HEK293 (cell line): Measurements from ENCODE around the gene TMEM151B.

Experiments used
- FEZF1 ChIP-seq: fragments of 450-650 bp; formaldehyde crosslinking; IDR thresholded peaks from 2 replicates; pipeline ENCODE4 v1.5.1; 2016; ENCODE audit warnings: missing biosample characterization, missing genetic modification characterization
- KLF8 ChIP-seq: fragments of 450-650 bp; formaldehyde crosslinking; IDR thresholded peaks from 2 replicates; pipeline ENCODE4 v1.5.1; 2016; ENCODE audit warnings: missing biosample characterization, missing genetic modification characterization
- MEIS1 ChIP-seq: sonication (generic); formaldehyde crosslinking; IDR thresholded peaks from 2 replicates; pipeline ENCODE4 v1.8.1; 2022; ENCODE audit warnings: missing genetic modification reagents, mild to moderate bottlenecking, borderline replicate concordance
- SP2 ChIP-seq: fragments of 450-650 bp; formaldehyde crosslinking; IDR thresholded peaks from 2 replicates; pipeline ENCODE4 v1.5.1; 2016; ENCODE audit warnings: missing biosample characterization, missing genetic modification characterization
- ZBTB8A ChIP-seq: fragments of 450-650 bp; formaldehyde crosslinking; IDR thresholded peaks from 2 replicates; pipeline ENCODE4 v1.5.1; 2016; ENCODE audit warnings: missing biosample characterization, missing genetic modification characterization
- ZNF10 ChIP-seq: fragments of 450-650 bp; formaldehyde crosslinking; IDR thresholded peaks from 2 replicates; pipeline ENCODE4 v1.5.1; 2017; ENCODE audit warnings: missing biosample characterization, missing genetic modification characterization
- ZNF211 ChIP-seq: fragments of 450-650 bp; formaldehyde crosslinking; IDR thresholded peaks from 2 replicates; pipeline ENCODE4 v1.5.1; 2016; ENCODE audit warnings: low read depth, missing biosample characterization, missing genetic modification characterization
- ZNF23 ChIP-seq: fragments of 450-650 bp; formaldehyde crosslinking; IDR thresholded peaks from 2 replicates; pipeline ENCODE4 v1.5.1; 2016; ENCODE audit warnings: missing biosample characterization, missing genetic modification characterization, borderline replicate concordance
- ZNF341 ChIP-seq: fragments of 450-650 bp; formaldehyde crosslinking; IDR thresholded peaks from 2 replicates; pipeline ENCODE4; 2016; ENCODE audit warnings: low read depth, missing biosample characterization, missing genetic modification characterization
- ZNF571 ChIP-seq: fragments of 450-650 bp; formaldehyde crosslinking; IDR thresholded peaks from 2 replicates; pipeline ENCODE4 v1.5.0; 2017; ENCODE audit warnings: missing biosample characterization, missing genetic modification characterization
- ZNF600 ChIP-seq: fragments of 450-650 bp; formaldehyde crosslinking; IDR thresholded peaks from 2 replicates; pipeline ENCODE4 v1.5.1; 2016; ENCODE audit warnings: missing biosample characterization, missing genetic modification characterization
- ZNF629 ChIP-seq: fragments of 450-650 bp; formaldehyde crosslinking; IDR thresholded peaks from 2 replicates; pipeline ENCODE4 v1.5.1; 2017; ENCODE audit warnings: missing biosample characterization, missing genetic modification characterization
- ZNF658 ChIP-seq: fragments of 450-650 bp; formaldehyde crosslinking; IDR thresholded peaks from 2 replicates; pipeline ENCODE4; 2016; ENCODE audit warnings: missing biosample characterization, missing genetic modification characterization
- TF ChIP-seq, protein P1 (sequence below): fragments of 450-650 bp; formaldehyde crosslinking; IDR thresholded peaks from 2 replicates; pipeline ENCODE4 v1.5.1; 2016; ENCODE audit warnings: missing biosample characterization, missing genetic modification characterization
- TF ChIP-seq, protein P2 (sequence below): fragments of 450-650 bp; formaldehyde crosslinking; IDR thresholded peaks from 2 replicates; pipeline ENCODE4 v1.5.1; 2016; ENCODE audit warnings: missing biosample characterization, missing genetic modification characterization
- TF ChIP-seq, protein P3 (sequence below): fragments of 450-650 bp; formaldehyde crosslinking; IDR thresholded peaks from 2 replicates; pipeline ENCODE4 v1.5.1; 2016; ENCODE audit warnings: missing biosample characterization, missing genetic modification characterization
- TF ChIP-seq, protein P4 (sequence below): fragments of 450-650 bp; formaldehyde crosslinking; IDR thresholded peaks from 2 replicates; pipeline ENCODE4 v1.5.1; 2016; ENCODE audit warnings: missing biosample characterization, missing genetic modification characterization
- TF ChIP-seq, protein P5 (sequence below): fragments of 450-650 bp; formaldehyde crosslinking; IDR thresholded peaks from 2 replicates; pipeline ENCODE4 v1.5.1; 2016; ENCODE audit warnings: missing biosample characterization, missing genetic modification characterization, borderline replicate concordance
- TF ChIP-seq, protein P6 (sequence below): fragments of 450-650 bp; formaldehyde crosslinking; IDR thresholded peaks from 2 replicates; pipeline ENCODE4 v1.5.1; 2017; ENCODE audit warnings: missing biosample characterization, mild to moderate bottlenecking, missing genetic modification characterization, moderate library complexity

Gene TMEM151B

DNA sequence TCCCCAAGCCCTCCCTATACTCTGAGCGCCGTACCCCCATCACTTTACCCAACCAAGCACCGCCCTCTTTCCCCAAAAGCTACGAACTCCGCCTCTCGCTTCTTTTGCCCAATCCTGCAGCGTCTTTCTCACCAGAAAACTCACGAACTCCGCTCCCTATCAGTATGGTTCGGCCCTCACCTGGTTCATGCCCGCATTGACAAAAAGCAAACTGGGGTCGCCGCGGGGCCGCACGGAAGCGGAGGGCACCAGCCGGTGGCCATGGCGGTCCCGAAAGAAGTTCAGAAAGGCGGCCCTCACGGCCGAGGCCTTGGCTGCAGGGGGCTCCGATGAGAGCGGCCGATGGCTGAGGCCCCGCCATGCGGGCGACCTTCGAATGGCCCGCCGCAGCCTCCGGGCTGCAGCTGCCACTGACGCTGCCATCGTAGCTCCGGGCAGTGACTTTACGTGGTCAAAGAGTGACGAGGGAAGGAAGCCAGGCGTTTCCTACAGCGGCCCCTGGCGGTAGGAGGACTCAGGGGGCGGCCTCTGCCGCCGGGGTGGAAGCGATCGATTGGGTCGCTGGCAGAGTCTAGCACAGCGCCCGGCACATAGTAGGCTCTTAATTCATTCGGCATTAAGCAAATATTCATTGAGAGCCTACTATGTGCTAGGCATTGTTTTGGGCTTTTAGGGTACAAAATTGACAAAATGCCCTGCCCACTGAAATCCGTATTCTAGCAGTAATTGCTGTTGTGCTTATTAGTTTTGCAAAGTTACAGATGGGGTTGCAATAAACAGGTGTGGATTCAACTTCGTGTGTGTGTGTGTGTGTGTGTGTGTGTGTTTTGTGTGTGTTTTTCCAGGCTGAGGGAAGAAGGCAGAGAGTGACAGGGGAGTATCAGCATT, 42.9 kb downstream of the TMEM151B start, which contains the start of gene AARS2 (continued):
- TF ChIP-seq, protein P1, sequence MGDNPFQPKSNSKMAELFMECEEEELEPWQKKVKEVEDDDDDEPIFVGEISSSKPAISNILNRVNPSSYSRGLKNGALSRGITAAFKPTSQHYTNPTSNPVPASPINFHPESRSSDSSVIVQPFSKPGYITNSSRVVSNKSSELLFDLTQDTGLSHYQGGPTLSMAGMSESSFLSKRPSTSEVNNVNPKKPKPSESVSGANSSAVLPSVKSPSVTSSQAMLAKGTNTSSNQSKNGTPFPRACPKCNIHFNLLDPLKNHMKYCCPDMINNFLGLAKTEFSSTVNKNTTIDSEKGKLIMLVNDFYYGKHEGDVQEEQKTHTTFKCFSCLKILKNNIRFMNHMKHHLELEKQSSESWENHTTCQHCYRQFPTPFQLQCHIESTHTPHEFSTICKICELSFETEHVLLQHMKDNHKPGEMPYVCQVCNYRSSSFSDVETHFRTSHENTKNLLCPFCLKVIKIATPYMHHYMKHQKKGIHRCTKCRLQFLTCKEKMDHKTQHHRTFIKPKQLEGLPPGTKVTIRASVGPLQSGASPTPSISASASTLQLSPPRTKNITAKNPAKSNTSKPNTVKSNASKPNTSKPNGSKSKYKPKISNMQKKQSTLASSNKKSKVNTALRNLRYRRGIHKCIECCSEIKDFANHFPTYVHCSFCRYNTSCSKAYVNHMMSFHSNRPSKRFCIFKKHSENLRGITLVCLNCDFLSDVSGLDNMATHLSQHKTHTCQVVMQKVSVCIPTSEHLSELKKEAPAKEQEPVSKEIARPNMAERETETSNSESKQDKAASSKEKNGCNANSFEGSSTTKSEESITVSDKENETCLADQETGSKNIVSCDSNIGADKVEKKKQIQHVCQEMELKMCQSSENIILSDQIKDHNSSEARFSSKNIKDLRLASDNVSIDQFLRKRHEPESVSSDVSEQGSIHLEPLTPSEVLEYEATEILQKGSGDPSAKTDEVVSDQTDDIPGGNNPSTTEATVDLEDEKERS (tag by site-specific recombination): no peak
- no peak for TF ChIP-seq ZNF211
- TF ChIP-seq ZNF23 (tag by site-specific recombination): no peak; the same call in 1 of the 2 replicates
- TF ChIP-seq, protein P2, sequence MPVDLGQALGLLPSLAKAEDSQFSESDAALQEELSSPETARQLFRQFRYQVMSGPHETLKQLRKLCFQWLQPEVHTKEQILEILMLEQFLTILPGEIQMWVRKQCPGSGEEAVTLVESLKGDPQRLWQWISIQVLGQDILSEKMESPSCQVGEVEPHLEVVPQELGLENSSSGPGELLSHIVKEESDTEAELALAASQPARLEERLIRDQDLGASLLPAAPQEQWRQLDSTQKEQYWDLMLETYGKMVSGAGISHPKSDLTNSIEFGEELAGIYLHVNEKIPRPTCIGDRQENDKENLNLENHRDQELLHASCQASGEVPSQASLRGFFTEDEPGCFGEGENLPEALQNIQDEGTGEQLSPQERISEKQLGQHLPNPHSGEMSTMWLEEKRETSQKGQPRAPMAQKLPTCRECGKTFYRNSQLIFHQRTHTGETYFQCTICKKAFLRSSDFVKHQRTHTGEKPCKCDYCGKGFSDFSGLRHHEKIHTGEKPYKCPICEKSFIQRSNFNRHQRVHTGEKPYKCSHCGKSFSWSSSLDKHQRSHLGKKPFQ (tag by site-specific recombination): no peak
- peak; percentile 85 for TF ChIP-seq KLF8 (tag by site-specific recombination)
- TF ChIP-seq ZNF341 (tag by site-specific recombination): peak; percentile 28; the same call in 1 of the 2 replicates
- TF ChIP-seq FEZF1 (tag by site-specific recombination): 0 out of 2 replicates have a peak, but pooled peaks have one; percentile 35
- TF ChIP-seq ZNF629: peak; percentile 90
- TF ChIP-seq ZNF571: no peak
- peak; percentile 55; the same call in 1 of the 2 replicates for TF ChIP-seq ZBTB8A
- TF ChIP-seq, protein P3, sequence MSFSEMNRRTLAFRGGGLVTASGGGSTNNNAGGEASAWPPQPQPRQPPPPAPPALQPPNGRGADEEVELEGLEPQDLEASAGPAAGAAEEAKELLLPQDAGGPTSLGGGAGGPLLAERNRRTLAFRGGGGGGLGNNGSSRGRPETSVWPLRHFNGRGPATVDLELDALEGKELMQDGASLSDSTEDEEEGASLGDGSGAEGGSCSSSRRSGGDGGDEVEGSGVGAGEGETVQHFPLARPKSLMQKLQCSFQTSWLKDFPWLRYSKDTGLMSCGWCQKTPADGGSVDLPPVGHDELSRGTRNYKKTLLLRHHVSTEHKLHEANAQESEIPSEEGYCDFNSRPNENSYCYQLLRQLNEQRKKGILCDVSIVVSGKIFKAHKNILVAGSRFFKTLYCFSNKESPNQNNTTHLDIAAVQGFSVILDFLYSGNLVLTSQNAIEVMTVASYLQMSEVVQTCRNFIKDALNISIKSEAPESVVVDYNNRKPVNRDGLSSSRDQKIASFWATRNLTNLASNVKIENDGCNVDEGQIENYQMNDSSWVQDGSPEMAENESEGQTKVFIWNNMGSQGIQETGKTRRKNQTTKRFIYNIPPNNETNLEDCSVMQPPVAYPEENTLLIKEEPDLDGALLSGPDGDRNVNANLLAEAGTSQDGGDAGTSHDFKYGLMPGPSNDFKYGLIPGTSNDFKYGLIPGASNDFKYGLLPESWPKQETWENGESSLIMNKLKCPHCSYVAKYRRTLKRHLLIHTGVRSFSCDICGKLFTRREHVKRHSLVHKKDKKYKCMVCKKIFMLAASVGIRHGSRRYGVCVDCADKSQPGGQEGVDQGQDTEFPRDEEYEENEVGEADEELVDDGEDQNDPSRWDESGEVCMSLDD: 0 out of 2 replicates have a peak, but pooled peaks have one; percentile 9
- no peak for TF ChIP-seq MEIS1 (CRISPR knock-in tag)
- TF ChIP-seq ZNF658 (tag by site-specific recombination): no peak
- peak; percentile 47 for TF ChIP-seq SP2 (tag by site-specific recombination)
- TF ChIP-seq ZNF10: peak; percentile 73; the same call in 1 of the 2 replicates
- TF ChIP-seq ZNF600 (tag by site-specific recombination): peak; percentile 81
- TF ChIP-seq, protein P4, sequence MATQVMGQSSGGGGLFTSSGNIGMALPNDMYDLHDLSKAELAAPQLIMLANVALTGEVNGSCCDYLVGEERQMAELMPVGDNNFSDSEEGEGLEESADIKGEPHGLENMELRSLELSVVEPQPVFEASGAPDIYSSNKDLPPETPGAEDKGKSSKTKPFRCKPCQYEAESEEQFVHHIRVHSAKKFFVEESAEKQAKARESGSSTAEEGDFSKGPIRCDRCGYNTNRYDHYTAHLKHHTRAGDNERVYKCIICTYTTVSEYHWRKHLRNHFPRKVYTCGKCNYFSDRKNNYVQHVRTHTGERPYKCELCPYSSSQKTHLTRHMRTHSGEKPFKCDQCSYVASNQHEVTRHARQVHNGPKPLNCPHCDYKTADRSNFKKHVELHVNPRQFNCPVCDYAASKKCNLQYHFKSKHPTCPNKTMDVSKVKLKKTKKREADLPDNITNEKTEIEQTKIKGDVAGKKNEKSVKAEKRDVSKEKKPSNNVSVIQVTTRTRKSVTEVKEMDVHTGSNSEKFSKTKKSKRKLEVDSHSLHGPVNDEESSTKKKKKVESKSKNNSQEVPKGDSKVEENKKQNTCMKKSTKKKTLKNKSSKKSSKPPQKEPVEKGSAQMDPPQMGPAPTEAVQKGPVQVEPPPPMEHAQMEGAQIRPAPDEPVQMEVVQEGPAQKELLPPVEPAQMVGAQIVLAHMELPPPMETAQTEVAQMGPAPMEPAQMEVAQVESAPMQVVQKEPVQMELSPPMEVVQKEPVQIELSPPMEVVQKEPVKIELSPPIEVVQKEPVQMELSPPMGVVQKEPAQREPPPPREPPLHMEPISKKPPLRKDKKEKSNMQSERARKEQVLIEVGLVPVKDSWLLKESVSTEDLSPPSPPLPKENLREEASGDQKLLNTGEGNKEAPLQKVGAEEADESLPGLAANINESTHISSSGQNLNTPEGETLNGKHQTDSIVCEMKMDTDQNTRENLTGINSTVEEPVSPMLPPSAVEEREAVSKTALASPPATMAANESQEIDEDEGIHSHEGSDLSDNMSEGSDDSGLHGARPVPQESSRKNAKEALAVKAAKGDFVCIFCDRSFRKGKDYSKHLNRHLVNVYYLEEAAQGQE (tag by site-specific recombination): no peak; the same call in 1 of the 2 replicates
- TF ChIP-seq, protein P5, sequence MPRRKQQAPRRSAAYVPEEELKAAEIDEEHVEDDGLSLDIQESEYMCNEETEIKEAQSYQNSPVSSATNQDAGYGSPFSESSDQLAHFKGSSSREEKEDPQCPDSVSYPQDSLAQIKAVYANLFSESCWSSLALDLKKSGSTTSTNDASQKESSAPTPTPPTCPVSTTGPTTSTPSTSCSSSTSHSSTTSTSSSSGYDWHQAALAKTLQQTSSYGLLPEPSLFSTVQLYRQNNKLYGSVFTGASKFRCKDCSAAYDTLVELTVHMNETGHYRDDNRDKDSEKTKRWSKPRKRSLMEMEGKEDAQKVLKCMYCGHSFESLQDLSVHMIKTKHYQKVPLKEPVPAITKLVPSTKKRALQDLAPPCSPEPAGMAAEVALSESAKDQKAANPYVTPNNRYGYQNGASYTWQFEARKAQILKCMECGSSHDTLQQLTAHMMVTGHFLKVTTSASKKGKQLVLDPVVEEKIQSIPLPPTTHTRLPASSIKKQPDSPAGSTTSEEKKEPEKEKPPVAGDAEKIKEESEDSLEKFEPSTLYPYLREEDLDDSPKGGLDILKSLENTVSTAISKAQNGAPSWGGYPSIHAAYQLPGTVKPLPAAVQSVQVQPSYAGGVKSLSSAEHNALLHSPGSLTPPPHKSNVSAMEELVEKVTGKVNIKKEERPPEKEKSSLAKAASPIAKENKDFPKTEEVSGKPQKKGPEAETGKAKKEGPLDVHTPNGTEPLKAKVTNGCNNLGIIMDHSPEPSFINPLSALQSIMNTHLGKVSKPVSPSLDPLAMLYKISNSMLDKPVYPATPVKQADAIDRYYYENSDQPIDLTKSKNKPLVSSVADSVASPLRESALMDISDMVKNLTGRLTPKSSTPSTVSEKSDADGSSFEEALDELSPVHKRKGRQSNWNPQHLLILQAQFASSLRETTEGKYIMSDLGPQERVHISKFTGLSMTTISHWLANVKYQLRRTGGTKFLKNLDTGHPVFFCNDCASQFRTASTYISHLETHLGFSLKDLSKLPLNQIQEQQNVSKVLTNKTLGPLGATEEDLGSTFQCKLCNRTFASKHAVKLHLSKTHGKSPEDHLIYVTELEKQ (tag by site-specific recombination): peak; percentile 62; the same call in 1 of the 2 replicates
- TF ChIP-seq, protein P6, sequence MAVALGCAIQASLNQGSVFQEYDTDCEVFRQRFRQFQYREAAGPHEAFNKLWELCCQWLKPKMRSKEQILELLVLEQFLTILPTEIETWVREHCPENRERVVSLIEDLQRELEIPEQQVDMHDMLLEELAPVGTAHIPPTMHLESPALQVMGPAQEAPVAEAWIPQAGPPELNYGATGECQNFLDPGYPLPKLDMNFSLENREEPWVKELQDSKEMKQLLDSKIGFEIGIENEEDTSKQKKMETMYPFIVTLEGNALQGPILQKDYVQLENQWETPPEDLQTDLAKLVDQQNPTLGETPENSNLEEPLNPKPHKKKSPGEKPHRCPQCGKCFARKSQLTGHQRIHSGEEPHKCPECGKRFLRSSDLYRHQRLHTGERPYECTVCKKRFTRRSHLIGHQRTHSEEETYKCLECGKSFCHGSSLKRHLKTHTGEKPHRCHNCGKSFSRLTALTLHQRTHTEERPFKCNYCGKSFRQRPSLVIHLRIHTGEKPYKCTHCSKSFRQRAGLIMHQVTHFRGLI (tag by site-specific recombination): peak; percentile 48; the same call in 1 of the 2 replicates
